Adrenal gland (tissue), 5 donors: ENCODE results near the gene MYL7.

Experiments used
- CTCF ChIP-seq, 6 experiments: fragments of 450-650 bp in 4 of 6; fragments of 200-600 bp in 2 of 6; sonication (generic) in 1 of 6; IDR thresholded peaks; 1 replicate in 5 of 6; 2 replicates in 1 of 6; pipeline versions ENCODE4 v1.5.1 to v1.8.0; 2016 to 2021; ENCODE audit warnings: antibody characterized with exemption in 6 of 6, mild to moderate bottlenecking in 2 of 6, moderate library complexity in 1 of 6
- POLR2A ChIP-seq, 2 donors: fragments of 450-650 bp; IDR thresholded peaks; one replicate each; pipeline ENCODE4 v1.6.1; 2017; ENCODE audit warnings: antibody characterized with exemption in 2 of 2, mild to moderate bottlenecking in 2 of 2, moderate library complexity in 1 of 2
- donor health status: DM: no; HTN: no; CAD: no.

DNA sequence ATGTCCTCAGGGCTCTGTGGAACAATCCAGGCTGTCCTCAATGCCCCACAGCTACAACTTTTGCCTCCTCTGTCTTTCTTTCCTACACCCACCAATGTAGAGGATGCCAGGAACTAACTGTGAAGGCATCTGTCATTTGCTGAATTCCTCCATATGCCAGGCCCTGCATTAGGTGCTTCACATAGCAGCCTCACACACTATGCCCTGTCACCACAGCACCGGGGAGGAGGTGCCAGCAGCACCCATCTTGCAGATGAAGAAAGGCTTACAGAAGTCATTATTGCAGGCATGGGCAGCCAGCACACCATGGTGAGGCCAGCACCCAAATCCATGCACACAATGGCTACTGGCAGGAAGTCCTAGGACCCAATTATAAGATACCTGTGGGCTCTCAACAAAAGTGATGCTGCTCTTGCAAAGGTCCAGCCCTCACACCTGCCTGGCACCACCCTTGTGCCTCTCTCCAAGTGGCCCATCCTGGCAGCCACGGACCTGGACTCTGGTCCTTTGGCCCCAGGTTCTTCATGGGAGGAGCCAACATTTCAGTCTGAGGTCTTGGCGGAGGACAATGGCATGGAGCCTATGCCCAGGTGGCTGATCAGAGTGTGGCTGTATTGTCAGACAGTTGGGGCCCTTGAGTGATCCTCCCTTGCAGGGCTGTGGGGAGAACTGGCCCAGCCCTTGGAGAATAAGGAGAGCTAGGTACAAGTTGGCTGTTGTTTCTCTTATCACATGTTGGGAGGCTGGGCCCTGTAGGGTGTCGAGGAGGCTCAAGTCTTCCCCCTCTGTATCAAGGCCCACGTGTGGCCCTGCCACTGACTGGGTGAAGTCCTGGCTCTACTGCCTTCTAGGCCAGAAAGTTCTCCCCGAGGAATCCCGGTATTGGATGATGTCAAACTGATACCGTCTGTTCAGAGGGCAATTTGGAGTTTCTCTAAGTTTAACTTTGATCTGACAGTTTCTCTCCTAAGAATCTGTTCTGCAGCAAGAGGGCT, 14.4 kb upstream of the MYL7 start:
- TF ChIP-seq CTCF (IDR thresholded peaks at IDR 0.05) (no peak), POLR2A (IDR thresholded peaks at IDR 0.05) (no peak)
